Activated CD4-positive, alpha-beta T cell treated with anti-CD3 and anti-CD28 coated beads, Interleukin-2, amount 10 ng/mL, durations not matched to agents 24 days and 14 days (primary cell): ENCODE data around the gene F2RL2. TPM values are rescaled to one million over a fixed set of nuclear protein-coding genes. Genes with fewer than 3 reads are reported as not detected.
A peak's percentile ranks its signal among the peaks of the same experiment; 100 is the strongest.

Experiments used
- DNase-seq: peaks from one replicate; pipeline ENCODE4 v3.0.0; 2022
- H3K27ac Mint-ChIP-seq: one replicate; pipeline ENCODE4 v1.8.0; 2022; ENCODE audit warnings: mild to moderate bottlenecking, mixed read lengths
- H3K27me3 Mint-ChIP-seq: one replicate; pipeline ENCODE4 v1.8.0; 2022; ENCODE audit warnings: mixed read lengths
- H3K36me3 Mint-ChIP-seq: one replicate; pipeline ENCODE4 v1.8.0; 2022; ENCODE audit warnings: low read depth, mild to moderate bottlenecking, mixed read lengths
- H3K4me1 Mint-ChIP-seq: one replicate; pipeline ENCODE4 v1.8.0; 2021; ENCODE audit warnings: mixed read lengths
- H3K4me3 Mint-ChIP-seq: one replicate; pipeline ENCODE4 v1.8.0; 2022; ENCODE audit warnings: mild to moderate bottlenecking, moderate library complexity, mixed read lengths
- H3K9me3 Mint-ChIP-seq: one replicate; pipeline ENCODE4 v1.8.0; 2021; ENCODE audit warnings: mixed read lengths
- intact Hi-C: fragments of 100-400 bp; cut with micrococcal nuclease; formaldehyde crosslinking; loops from one replicate; pipeline ENCODE4 v1.15.1; 2023
- total RNA-seq: library from RNA; stranded (reverse); gene quantifications from 2 replicates; pipeline ENCODE4 v1.2.3, GENCODE V29; 2022

Gene F2RL2
- total RNA-seq, 1 donor from 2014 or later: not detected

GRCh38 chr5:76642390-76643040 lies 19.3 kb upstream of the F2RL2 start:
- intact Hi-C loops: loop anchor here (10.0 kb wide), 2 partner anchors 132 to 308 kb away; no protein-coding TSS in a partner anchor
- H3K4me1 Mint-ChIP-seq: peaks cover 12% of the 10 kb centered on the region
- no peaks in the 10 kb centered on the region for H3K27me3 Mint-ChIP-seq
- H3K27ac Mint-ChIP-seq: no peak overlapping the region
- no peak for DNase-seq
- H3K9me3 Mint-ChIP-seq: no peaks in the 10 kb centered on the region
- H3K4me3 Mint-ChIP-seq: no peak overlapping the region
- H3K36me3 Mint-ChIP-seq: peaks cover 47% of the 10 kb centered on the region

GRCh38 chr5:76641514-76642120 lies 18.4 kb upstream of the F2RL2 start:
- peaks cover 14% of the 10 kb centered on the region for H3K4me1 Mint-ChIP-seq
- intact Hi-C loops: loop anchor here (1.0 to 10.0 kb wide), 4 partner anchors 40 to 307 kb away; no protein-coding TSS in a partner anchor
- H3K36me3 Mint-ChIP-seq: peaks cover 49% of the 10 kb centered on the region
- peak; percentile 90 for DNase-seq
- no peak overlapping the region for H3K4me3 Mint-ChIP-seq
- no peak overlapping the region for H3K27ac Mint-ChIP-seq
- no peaks in the 10 kb centered on the region for H3K27me3 Mint-ChIP-seq
- H3K9me3 Mint-ChIP-seq: no peaks in the 10 kb centered on the region

- intact Hi-C loops: no loop called here
- peaks cover 14% of the 10 kb centered on the region for H3K4me1 Mint-ChIP-seq
- no peak overlapping the region for H3K4me3 Mint-ChIP-seq
- H3K27ac Mint-ChIP-seq: peak overlapping the region; percentile 2
- peaks cover 43% of the 10 kb centered on the region for H3K36me3 Mint-ChIP-seq
- no peaks in the 10 kb centered on the region for H3K9me3 Mint-ChIP-seq
- H3K27me3 Mint-ChIP-seq: no peaks in the 10 kb centered on the region
- no peak for DNase-seq
Observed at GRCh38 chr5:76638479-76638878, 15.3 kb upstream of the F2RL2 start.

- no peak for DNase-seq
- H3K27ac Mint-ChIP-seq: no peak overlapping the region
- peaks cover 14% of the 10 kb centered on the region for H3K4me1 Mint-ChIP-seq
- H3K36me3 Mint-ChIP-seq: peaks cover 42% of the 10 kb centered on the region
- no peaks in the 10 kb centered on the region for H3K9me3 Mint-ChIP-seq
- no peaks in the 10 kb centered on the region for H3K27me3 Mint-ChIP-seq
- intact Hi-C loops: no loop called here
- H3K4me3 Mint-ChIP-seq: no peak overlapping the region
Observed at GRCh38 chr5:76637490-76637889, 14.3 kb upstream of the F2RL2 start.

GRCh38 chr5:76634661-76635060 lies 11.5 kb upstream of the F2RL2 start:
- no peaks in the 10 kb centered on the region for H3K9me3 Mint-ChIP-seq
- H3K4me3 Mint-ChIP-seq: no peak overlapping the region
- H3K27me3 Mint-ChIP-seq: no peaks in the 10 kb centered on the region
- no peak for DNase-seq
- peaks cover 42% of the 10 kb centered on the region for H3K36me3 Mint-ChIP-seq
- intact Hi-C loops: no loop called here
- no peak overlapping the region for H3K27ac Mint-ChIP-seq
- peaks cover 12% of the 10 kb centered on the region for H3K4me1 Mint-ChIP-seq

GRCh38 chr5:76626738-76627137 lies 3.5 kb upstream of the F2RL2 start:
- intact Hi-C loops: no loop called here
- peaks cover 29% of the 10 kb centered on the region for H3K36me3 Mint-ChIP-seq
- no peak for DNase-seq
- H3K27ac Mint-ChIP-seq: no peak overlapping the region
- no peak overlapping the region for H3K4me3 Mint-ChIP-seq
- no peaks in the 10 kb centered on the region for H3K27me3 Mint-ChIP-seq
- no peaks in the 10 kb centered on the region for H3K9me3 Mint-ChIP-seq
- H3K4me1 Mint-ChIP-seq: peaks cover 24% of the 10 kb centered on the region

- H3K9me3 Mint-ChIP-seq: no peaks in the 10 kb centered on the region
- H3K36me3 Mint-ChIP-seq: peaks cover 30% of the 10 kb centered on the region
- H3K27me3 Mint-ChIP-seq: no peaks in the 10 kb centered on the region
- H3K4me3 Mint-ChIP-seq: no peak overlapping the region
- intact Hi-C loops: no loop called here
- no peak for DNase-seq
- H3K4me1 Mint-ChIP-seq: peaks cover 24% of the 10 kb centered on the region
- no peak overlapping the region for H3K27ac Mint-ChIP-seq
Observed at GRCh38 chr5:76625087-76625815, 2.0 kb upstream of the F2RL2 start.

- H3K9me3 Mint-ChIP-seq: no peaks in the 10 kb centered on the region
- peaks cover 27% of the 10 kb centered on the region for H3K36me3 Mint-ChIP-seq
- intact Hi-C loops: no loop called here
- peaks cover 22% of the 10 kb centered on the region for H3K4me1 Mint-ChIP-seq
- H3K27me3 Mint-ChIP-seq: no peaks in the 10 kb centered on the region
- no peak for DNase-seq
- H3K4me3 Mint-ChIP-seq: no peak overlapping the region
- no peak overlapping the region for H3K27ac Mint-ChIP-seq
Observed at GRCh38 chr5:76622076-76622475, 1.1 kb downstream of the F2RL2 start.

GRCh38 chr5:76620166-76620565 lies 3.0 kb downstream of the F2RL2 start:
- Mint-ChIP-seq H3K27ac (no peak overlapping the region), H3K4me1 (peaks cover 7% of the 10 kb centered on the region), H3K36me3 (peaks cover 23% of the 10 kb centered on the region), H3K9me3 (no peaks in the 10 kb centered on the region), H3K4me3 (no peak overlapping the region), H3K27me3 (no peaks in the 10 kb centered on the region)
- no peak for DNase-seq
- intact Hi-C loops: no loop called here

GRCh38 chr5:76617675-76618074 lies 5.5 kb downstream of the F2RL2 start:
- H3K36me3 Mint-ChIP-seq: peaks cover 25% of the 10 kb centered on the region

GRCh38 chr5:76617229-76617628 lies 6.0 kb downstream of the F2RL2 start:
- Mint-ChIP-seq H3K36me3 (peaks cover 27% of the 10 kb centered on the region), H3K27ac (no peak overlapping the region), H3K4me1 (peaks cover 5% of the 10 kb centered on the region), H3K27me3 (no peaks in the 10 kb centered on the region), H3K4me3 (no peak overlapping the region), H3K9me3 (no peaks in the 10 kb centered on the region)
- DNase-seq: no peak
- intact Hi-C loops: no loop called here

More at GRCh38 chr5:76617675-76618074, 5.5 kb downstream of the F2RL2 start:
- Mint-ChIP-seq H3K4me3 (no peak overlapping the region), H3K27ac (no peak overlapping the region), H3K4me1 (peaks cover 5% of the 10 kb centered on the region), H3K9me3 (no peaks in the 10 kb centered on the region), H3K27me3 (no peaks in the 10 kb centered on the region)
- intact Hi-C loops: no loop called here
- no peak for DNase-seq

- DNase-seq: no peak
- H3K4me3 Mint-ChIP-seq: no peak overlapping the region
- H3K4me1 Mint-ChIP-seq: peaks cover 2% of the 10 kb centered on the region
- intact Hi-C loops: no loop called here
- no peak overlapping the region for H3K27ac Mint-ChIP-seq
- no peaks in the 10 kb centered on the region for H3K9me3 Mint-ChIP-seq
- no peaks in the 10 kb centered on the region for H3K27me3 Mint-ChIP-seq
- H3K36me3 Mint-ChIP-seq: peaks cover 35% of the 10 kb centered on the region
Observed at GRCh38 chr5:76616206-76616605, 7.0 kb downstream of the F2RL2 start.

GRCh38 chr5:76615759-76616158 lies 7.4 kb downstream of the F2RL2 start:
- DNase-seq: no peak
- Mint-ChIP-seq H3K4me1 (peaks cover 2% of the 10 kb centered on the region), H3K9me3 (no peaks in the 10 kb centered on the region), H3K27ac (no peak overlapping the region), H3K4me3 (no peak overlapping the region), H3K36me3 (peaks cover 37% of the 10 kb centered on the region), H3K27me3 (no peaks in the 10 kb centered on the region)
- intact Hi-C loops: no loop called here

GRCh38 chr5:76612942-76613341 lies 10.3 kb downstream of the F2RL2 start:
- Mint-ChIP-seq H3K4me1 (peaks cover 11% of the 10 kb centered on the region), H3K27me3 (no peaks in the 10 kb centered on the region), H3K4me3 (no peak overlapping the region), H3K36me3 (peaks cover 32% of the 10 kb centered on the region), H3K27ac (no peak overlapping the region), H3K9me3 (no peaks in the 10 kb centered on the region)
- intact Hi-C loops: no loop called here
- no peak for DNase-seq
